Measurements from ENCODE around the gene XDH.

Gene XDH

GRCh38 chr2:31411771-31412170 is 2.8 kb downstream of the XDH start:
- TF ChIP-seq CTCF (IDR thresholded peaks at IDR 0.05; ENCODE audit: control extremely low read depth, extremely low read depth, low read depth, missing control alignments): no peak
- CTCF ChIA-PET: interaction anchor here (1.1 kb wide), 1 partner anchor 11 kb away, joined by 3 read pairs; no protein-coding TSS in a partner anchor
- no peak for DNase-seq (ENCODE audit: extremely low spot score)
- POLR2A ChIA-PET: no interaction called here

GRCh38 chr2:31406593-31407385 is 7.8 kb downstream of the XDH start:
- no peak for DNase-seq (ENCODE audit: extremely low spot score)
- TF ChIP-seq CTCF (IDR thresholded peaks at IDR 0.05; ENCODE audit: control extremely low read depth, extremely low read depth, low read depth, missing control alignments): no peak
- ChIA-PET POLR2A (no interaction called here), CTCF (interaction anchor here (1.6 kb wide), 1 partner anchor 10 kb away, joined by 6 read pairs; no protein-coding TSS in a partner anchor)

- ChIA-PET CTCF (no interaction called here), POLR2A (no interaction called here)
Observed at GRCh38 chr2:31404827-31405226, 9.7 kb downstream of the XDH start.

GRCh38 chr2:31404302-31404701 is 10.2 kb downstream of the XDH start:
- no peak for DNase-seq (ENCODE audit: extremely low spot score)
- ChIA-PET CTCF (no interaction called here), POLR2A (no interaction called here)
- TF ChIP-seq CTCF (IDR thresholded peaks at IDR 0.05; ENCODE audit: control extremely low read depth, extremely low read depth, low read depth, missing control alignments): no peak

More at GRCh38 chr2:31404827-31405226, 9.7 kb downstream of the XDH start:
- no peak for TF ChIP-seq CTCF (IDR thresholded peaks at IDR 0.05; ENCODE audit: control extremely low read depth, extremely low read depth, low read depth, missing control alignments)
- no peak for DNase-seq (ENCODE audit: extremely low spot score)

- ChIA-PET POLR2A (no interaction called here), CTCF (interaction anchor here (1.3 to 1.4 kb wide), 2 partner anchors 11 to 15 kb away, joined by 3 to 7 read pairs; no protein-coding TSS in a partner anchor)
Observed at GRCh38 chr2:31402388-31402787, 12.2 kb downstream of the XDH start.

GRCh38 chr2:31401580-31401979 is 13.0 kb downstream of the XDH start:
- no peak for DNase-seq (ENCODE audit: extremely low spot score)
- POLR2A ChIA-PET: interaction anchor here (0.6 kb wide), 1 partner anchor 74 kb away, joined by 3 read pairs; no protein-coding TSS in a partner anchor
- CTCF ChIA-PET: interaction anchor here (1.2 to 1.4 kb wide), 3 partner anchors 10 to 690 kb away, joined by 3 to 7 read pairs (median 3); no protein-coding TSS in a partner anchor
- TF ChIP-seq CTCF (IDR thresholded peaks at IDR 0.05; ENCODE audit: control extremely low read depth, extremely low read depth, low read depth, missing control alignments): no peak

More at GRCh38 chr2:31402388-31402787, 12.2 kb downstream of the XDH start:
- no peak for TF ChIP-seq CTCF (IDR thresholded peaks at IDR 0.05; ENCODE audit: control extremely low read depth, extremely low read depth, low read depth, missing control alignments)
- no peak for DNase-seq (ENCODE audit: extremely low spot score)
